ENCODE measurements around the gene NR2E3. TPM values are rescaled to one million over a fixed set of nuclear protein-coding genes. Genes with fewer than 3 reads are reported as not detected.
"Not testable (repeated sequence)": the region's sequence is repeated elsewhere in the genome, so short reads cannot be mapped to it uniquely, and the experiment has no call there.

The NR2E3 gene
- total RNA-seq, 1 donor from 2014 or later: not detected

DNA sequence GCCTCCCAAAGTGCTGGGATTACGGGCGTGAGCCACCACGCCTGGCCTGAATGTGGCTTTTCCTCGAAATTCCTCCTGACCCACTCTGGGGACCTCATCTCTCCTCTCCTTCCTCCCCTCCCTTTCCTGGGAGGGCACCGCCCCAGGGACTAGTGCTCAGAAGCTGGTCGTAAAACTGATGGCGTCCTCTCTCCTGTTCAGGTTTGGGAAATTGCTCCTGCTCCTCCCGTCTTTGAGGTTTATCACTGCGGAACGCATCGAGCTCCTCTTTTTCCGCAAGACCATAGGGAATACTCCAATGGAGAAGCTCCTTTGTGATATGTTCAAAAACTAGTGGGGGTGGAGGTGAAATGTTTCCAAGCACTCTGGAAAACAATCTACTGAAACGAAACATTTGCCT is 7.0 kb downstream of the NR2E3 start:
- DNase-seq: no peak

DNA sequence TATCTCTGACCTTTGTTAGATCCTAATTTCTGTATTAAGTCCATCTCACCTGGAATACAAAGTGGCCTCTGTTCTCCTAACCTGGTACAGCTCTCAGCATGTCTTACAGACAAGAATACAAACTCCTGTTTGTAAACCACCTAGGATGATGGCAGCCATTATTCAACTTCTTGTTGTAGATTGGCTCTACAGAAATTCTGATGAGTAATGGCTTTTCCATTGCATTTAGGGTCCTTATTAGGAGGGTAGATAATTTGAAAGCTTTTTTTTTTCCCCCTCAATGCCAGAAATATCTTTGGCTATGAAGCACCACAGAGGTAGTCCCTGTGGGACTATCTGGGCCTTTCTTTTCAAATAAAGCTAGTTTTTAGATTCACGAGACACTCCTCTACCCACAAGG is 9.8 kb downstream of the NR2E3 start:
- DNase-seq: no peak

DNA sequence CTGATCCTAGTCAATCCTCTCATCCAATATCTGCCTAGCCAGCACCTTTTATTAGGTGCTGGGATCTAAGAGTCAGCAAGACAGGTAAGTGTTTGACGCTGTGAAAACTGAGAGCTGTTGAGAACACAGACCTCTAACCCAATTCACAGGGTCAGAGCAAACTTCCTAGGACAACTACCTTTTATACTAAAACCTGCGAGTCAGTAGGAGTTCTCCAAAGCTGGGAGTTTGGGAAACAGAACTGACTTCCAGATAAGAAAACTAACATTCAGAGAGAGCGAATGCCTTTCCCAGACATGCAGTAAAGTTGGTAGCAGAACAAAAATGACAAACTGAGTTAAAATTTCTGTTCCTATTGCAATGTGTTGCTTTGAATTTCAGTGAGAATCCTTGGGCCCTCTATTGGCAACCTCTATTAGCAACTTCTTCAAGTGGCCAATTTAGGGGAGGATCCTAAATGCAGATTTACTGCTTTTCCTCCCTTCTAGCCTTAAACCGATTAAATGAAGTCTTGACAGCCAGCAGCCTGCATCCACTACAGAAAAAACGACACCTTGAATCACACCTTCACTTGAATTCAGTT is 11.3 kb downstream of the NR2E3 start:
- no peak for DNase-seq

DNA sequence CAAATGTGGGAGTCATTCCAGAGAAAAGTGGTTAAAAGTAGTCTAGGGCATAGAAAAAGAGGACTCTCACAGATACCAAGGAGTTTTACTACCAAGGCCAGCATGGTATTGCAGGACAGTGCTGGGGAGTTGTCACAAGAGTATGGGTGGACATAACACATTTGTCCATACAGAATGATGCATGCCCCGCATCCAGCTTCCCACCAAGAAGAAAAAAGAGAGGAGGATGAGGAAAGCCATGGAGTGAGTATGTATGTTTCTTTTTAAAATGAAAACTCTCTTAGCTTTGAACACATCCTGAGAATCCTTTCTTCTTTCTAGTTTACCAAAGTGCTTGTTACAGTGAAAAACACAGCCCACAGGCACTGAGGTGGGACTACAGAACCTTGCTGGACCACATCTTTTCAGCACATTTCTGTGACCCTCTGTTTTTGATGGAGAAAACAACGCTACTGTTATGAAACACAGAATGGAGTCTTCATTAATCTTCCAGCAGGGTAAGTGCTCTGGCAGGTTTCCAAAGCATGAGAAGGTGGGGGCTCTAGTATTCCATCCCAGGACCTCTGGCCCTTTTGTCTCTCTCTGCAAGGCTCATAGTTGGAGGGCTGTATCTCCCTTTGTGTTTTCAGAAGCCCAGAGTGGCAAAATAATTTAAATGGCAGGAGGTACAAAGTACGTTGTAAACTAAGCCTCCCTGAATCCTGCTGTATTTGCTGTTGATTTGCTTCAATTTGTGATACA is 12.7 kb downstream of the NR2E3 start:
- no peak for DNase-seq

DNA sequence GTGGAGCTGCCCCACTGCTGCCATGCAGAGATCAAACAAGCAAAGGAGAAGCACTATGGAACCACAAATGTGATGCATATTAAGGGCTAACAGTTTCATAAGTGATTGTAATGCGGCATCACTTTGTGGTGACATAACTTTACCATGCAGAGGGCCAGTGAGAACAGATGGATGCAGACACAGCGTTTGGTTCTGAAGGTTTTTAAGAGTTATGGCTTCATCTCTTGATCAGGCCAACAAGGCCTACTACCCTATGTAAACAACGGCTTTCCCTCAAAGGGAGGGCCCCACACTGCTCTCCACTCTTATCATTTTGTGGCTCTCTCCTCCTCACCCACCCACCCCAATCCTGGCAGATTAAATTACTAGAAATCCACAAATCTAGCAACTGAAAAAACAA is 13.4 kb downstream of the NR2E3 start:
- DNase-seq: no peak

DNA sequence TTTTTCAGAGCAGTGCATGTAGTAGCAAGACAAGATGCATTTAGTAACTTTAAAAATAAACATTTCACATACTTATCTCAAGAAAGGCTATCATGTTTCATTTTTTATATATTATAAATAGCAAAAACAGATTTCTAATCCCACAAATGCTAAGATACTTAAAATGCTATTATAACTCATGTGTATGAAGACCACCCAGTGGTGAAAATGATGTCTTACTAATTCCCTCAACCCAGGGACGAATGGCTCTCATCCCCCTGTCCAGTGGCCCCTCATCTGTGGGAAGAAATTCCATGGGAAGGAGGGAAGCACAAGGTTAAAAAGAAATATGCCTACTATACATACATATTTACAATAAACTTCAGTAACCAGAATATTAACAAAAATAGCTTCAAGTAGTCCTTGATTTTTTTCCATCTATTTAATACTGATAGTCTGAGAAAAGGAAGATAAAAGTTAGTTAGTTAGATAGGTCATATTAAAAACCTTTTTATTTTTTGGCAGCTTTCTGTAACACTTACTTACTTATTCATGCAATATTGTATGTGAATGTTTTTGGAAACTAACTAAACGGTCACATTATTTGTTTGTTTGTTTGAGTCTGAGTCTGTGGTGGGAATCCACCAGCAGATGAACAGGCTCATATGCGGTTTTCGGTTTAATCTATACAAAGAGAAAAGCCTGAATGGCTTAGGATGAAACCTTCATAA is 14.8 kb downstream of the NR2E3 start:
- DNase-seq: no peak

DNA sequence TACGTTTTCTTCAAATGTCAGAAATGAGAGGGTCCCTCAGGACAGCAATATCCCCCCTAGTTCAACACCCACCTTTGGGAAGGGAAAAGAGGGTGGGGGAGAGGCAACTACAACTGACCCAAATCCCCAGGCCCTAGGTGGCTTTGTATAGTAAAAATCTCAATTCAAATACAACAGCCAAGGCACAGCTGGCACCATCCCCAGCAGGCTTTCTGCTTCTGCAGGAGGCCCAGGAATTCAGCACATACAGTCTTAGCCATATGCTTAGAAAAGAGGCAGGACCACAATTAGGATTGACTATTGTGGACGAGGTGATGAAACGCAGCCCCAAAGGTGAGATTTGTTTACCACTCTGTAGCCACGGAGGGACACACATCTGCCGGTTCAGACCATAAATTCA is 15.8 kb downstream of the NR2E3 start:
- DNase-seq: no peak

DNA sequence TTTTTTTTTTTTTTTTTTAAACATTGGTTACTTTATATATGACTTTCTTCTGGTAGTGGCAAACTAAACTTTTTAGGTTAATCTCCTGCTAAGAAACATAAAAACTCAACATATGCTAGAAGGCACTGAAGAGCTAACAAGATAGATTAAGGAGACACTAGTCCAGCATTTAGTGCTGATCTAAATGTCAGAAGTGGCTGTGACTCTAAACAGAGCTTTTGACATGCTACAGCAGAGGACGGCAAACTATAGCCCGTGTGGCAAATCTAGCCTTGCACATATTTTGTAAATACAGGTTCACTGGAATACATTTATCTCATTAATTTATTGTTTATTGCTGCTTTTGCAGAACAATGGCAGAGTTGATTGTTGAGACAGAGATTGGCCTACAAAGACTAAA is 20.6 kb downstream of the NR2E3 start:
- no peak for DNase-seq

DNA sequence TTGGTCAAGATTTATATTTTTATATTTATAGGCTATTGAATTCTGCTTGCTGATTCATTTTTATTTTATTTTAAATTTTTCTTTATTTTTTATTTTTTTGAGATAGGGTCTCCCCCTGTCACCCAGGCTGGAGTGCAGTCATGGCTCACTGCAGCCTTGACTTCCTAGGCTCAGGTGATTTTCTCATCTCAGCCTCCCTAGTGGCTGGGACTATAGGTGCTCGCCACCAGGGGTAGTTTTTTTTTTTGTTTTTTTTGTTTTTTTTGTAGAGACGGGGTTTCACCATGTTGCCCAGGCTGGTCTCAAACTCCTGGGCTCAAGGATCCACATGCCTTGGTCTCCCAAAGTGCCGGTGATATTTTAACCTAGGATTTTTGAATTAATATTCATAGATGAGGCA is 31.2 kb downstream of the NR2E3 start:
- no peak for DNase-seq

DNA sequence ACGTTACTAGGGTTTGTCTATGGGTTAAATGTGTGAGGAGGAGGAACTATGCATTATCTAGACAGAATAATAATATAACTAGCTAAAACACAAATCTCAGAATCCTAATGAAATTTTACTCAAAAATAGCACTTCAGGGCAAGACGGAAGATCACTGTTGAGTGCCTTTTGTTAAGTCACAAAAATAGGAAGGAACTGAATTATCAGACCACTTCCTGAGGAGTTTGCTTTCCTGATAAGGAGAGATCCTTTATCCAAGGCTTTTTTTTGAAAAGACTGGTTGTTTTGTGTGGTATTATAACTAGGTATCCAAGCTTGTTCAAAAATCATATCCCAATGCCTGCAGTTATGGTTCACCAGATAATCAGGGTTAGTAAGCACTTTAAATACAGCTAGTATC is 34.6 kb downstream of the NR2E3 start:
- DNase-seq: peak; percentile 66

DNA sequence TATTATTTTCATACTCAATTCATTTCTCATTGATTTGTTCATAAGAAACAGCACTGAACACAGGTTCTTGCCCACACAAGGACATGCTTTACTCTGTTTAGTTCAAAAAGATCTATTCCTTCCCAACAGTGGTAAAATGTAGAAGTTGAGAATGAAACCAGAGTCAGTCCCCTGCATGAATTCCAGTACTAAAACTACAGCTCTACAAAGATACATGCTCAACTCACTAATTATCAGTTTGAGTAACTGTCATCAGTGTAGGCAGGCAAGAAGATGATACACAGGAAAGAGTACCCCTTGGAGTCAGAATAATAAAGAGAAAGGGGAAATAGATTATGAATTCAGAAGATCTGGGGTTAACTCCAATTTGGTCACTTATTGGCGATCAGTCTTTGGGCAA is 43.2 kb downstream of the NR2E3 start:
- DNase-seq: no peak

DNA sequence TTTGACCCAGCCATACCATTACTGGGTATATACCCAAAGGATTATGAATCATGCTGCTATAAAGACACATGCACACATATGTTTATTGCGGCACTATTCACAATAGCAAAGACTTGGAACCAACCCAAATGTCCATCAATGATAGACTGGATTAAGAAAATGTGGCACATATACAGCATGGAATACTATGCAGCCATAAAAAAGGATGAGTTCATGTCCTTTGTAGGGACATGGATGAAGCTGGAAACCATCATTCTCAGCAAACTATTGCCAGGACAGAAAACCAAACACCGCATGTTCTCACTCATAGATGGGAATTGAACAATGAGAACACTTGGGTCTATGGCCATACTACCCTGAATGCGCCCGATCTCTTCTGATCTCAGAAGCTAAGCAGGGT is 47.9 kb downstream of the NR2E3 start:
- not testable (repeated sequence) for DNase-seq
